DMS 273 treated with DMSO at 0.1 percent for 48 hours (cell line): Measurements from ENCODE around the gene SERTM2.

Experiments used
- DNase-seq: peaks from one replicate; lab custom pipeline; 2025; lab: John Stamatoyannopoulos, UW

The SERTM2 gene

GRCh38 chrX:111560801-111561200 is 49.4 kb downstream of the SERTM2 start:
- no peak for DNase-seq

DNA sequence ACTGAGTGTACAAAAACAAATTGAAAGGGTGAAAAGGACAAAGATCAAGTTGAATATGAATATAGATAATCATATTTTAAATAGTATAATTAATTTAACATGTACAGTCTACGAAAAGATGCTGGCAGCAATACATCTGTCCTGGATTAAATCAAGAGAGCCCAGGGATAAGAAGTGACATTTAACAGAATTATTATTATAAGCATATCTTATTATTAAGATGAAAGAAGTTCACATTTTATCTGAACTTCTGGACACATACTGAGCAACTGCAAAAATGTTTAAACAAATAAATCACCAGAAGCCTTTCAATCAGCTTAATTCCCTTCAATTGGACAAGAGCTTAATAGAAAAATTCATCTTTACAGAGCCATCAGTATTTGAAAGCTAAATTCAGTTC is 50.4 kb downstream of the SERTM2 start:
- no peak for DNase-seq

DNA sequence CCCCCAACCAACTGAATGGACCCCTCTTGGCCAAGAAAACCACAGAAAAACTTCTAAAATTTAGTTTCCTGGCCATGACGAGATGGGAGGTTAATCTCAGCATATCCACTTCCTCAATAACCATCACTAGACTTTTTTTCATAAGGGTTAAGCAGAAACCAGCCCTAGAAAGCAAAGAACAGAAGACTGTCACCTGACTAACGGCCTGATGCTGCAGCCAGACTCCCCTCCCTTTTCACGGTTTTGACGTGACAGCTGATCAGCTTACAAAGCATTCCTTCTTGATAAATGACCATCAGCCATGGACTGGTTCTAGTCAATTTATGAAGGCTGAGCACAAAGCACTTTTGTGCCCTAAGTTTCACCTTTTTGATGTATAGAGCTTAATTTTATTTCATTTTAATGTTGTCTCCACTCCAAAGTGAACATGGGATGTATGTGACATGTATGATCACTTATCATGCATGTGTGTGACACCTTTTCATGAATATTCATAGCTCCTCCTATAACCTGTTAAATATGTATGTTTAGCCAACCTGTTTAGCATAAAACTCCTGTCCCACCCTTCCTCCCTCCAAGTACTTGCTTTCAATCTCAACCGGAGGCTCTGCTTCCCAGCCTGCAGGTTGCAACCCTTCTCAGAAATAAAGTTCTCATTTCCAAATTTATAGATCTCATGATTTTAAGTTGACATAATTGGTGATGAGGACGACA is 56.3 kb downstream of the SERTM2 start:
- DNase-seq, result no peak

- no peak for DNase-seq
These were observed 56.9 kb downstream of the SERTM2 start for GRCh38 chrX:111568354-111568753.

DNA sequence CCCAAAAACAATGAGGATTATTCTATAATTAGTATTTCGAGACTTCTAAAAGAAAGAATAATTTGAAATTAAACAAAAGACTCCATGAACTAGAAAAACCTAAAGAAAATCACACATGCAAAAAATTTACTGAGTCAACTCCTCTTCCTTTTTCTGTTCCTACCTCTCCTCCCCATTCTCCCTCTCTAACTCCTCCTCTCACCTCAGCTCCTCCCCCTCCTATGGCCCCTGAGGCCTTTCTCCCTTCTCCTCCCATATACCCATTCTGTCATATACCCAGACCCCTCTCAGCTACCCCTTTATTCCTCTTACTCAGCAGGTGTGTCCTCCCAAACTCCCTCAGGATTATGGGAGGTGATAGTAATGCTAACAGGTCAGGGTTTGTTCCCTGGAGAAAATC is 57.4 kb downstream of the SERTM2 start:
- no peak for DNase-seq
